Right lobe of liver (tissue), 6 donors: ENCODE measurements around the gene MED10. TPM values are rescaled to one million over a fixed set of nuclear protein-coding genes. Genes with fewer than 3 reads are reported as not detected.

Experiments
- ATAC-seq, 4 donors: fragments of 200-7000 bp; cut with Tn5 transposase; one replicate each; pipeline ENCODE4 v1.9.1; 2020; ENCODE audit warnings: mild to moderate bottlenecking in 4 of 4, moderate library complexity in 4 of 4
- DNase-seq, 3 donors: peaks; one replicate each; pipeline ENCODE4 v3.0.0-alpha.2; 2020
- H3K27ac ChIP-seq, 3 donors: fragments of 200-600 bp; one replicate each; pipeline ENCODE4 v1.8.0; 2022
- H3K27me3 ChIP-seq, 2 donors: fragments of 200-600 bp; one replicate each; pipeline ENCODE4 v1.8.0; 2022
- H3K36me3 ChIP-seq, 4 donors: fragments of 200-600 bp; sonication (generic) in 1 of 4; one replicate each; pipeline versions ENCODE4 v1.5.1 to v1.8.0; 2017 to 2022; ENCODE audit warnings: control low read depth in 1 of 4
- H3K4me1 ChIP-seq, 4 donors: fragments of 200-600 bp; sonication (generic) in 1 of 4; one replicate each; pipeline versions ENCODE4 v1.5.1 to v1.8.0; 2017 to 2022; ENCODE audit warnings: control low read depth in 1 of 4
- H3K4me3 ChIP-seq, 3 donors: fragments of 200-600 bp; one replicate each; pipeline ENCODE4 v1.8.0; 2022
- H3K9me3 ChIP-seq, 4 donors: fragments of 200-600 bp; sonication (generic) in 1 of 4; one replicate each; pipeline versions ENCODE4 v1.5.1 to v1.8.0; 2017 to 2022; ENCODE audit warnings: control low read depth in 1 of 4
- CTCF ChIP-seq, 4 donors: fragments of 200-600 bp in 3 of 4; fragments of 450-650 bp in 1 of 4; IDR thresholded peaks; one replicate each; pipeline versions ENCODE4 v1.5.1 to v1.8.0; 2016 to 2022; ENCODE audit warnings: antibody characterized with exemption in 4 of 4, mild to moderate bottlenecking in 2 of 4
- POLR2A ChIP-seq: fragments of 450-650 bp; IDR thresholded peaks from one replicate; pipeline ENCODE4 v1.6.1; 2017; ENCODE audit warnings: antibody characterized with exemption, mild to moderate bottlenecking
- WGBS: methylation state at CpG from one replicate; pipeline ENCODE4 v1.1.6; 2018; ENCODE audit warnings: low coverage, low lambda C conversion rate; ENCODE audit not compliant: insufficient coverage; ENCODE audit errors: missing lambda C conversion rate; 5-methylcytosine and 5-hydroxymethylcytosine counted together
- intact Hi-C, 2 donors: fragments of 100-400 bp; cut with DNase I; formaldehyde crosslinking; loops; one replicate each; pipeline versions ENCODE4 v1.11.2 to v1.14.1; 2022
- total RNA-seq, 6 experiments: library from RNA; depleted of rRNA in 2 of 6; stranded (reverse); fragments of >200 nt in 2 of 6; fragmentation: NEBNext Ultra II Directional in 3 of 6; extraction: Animal tissue kit (Norgen Biotek cat#: 25700) in 3 of 6; gene quantifications; one replicate each; pipeline versions ENCODE4 v1.1.0 to v1.2.4, GENCODE V29; 2016 to 2023
- donor health status: DM: no; HTN: yes; CAD: no.
- donor health status: DM: no; HTN: no; CAD: no.
- donor health status: DM: no; HTN: no; CAD: no.
- donor health status: DM: no; HTN: yes; CAD: no.
- donor health status: DM: no; HTN: yes; CAD: no.

Gene MED10
- total RNA-seq, 6 experiments from 2014 or later = 9.3 to 15.4 (median 12.7) TPM

GRCh38 chr5:6397536-6398269 is 19.4 kb upstream of the MED10 start:
- 65% methylated on average over 4 of the region's 15 CpGs for WGBS
- Histone ChIP-seq H3K36me3 (no peaks in the 10 kb centered on the region), H3K9me3 (no peaks in the 10 kb centered on the region), H3K4me1 (no peaks in the 10 kb centered on the region), H3K27ac (no peak overlapping the region), H3K4me3 (no peak overlapping the region), H3K27me3 (no peaks in the 10 kb centered on the region)
- DNase-seq = no peak
- intact Hi-C loops = no loop called here
- ATAC-seq = no peak
- TF ChIP-seq CTCF (IDR thresholded peaks at IDR 0.05) (no peak), POLR2A (no peak)

DNA sequence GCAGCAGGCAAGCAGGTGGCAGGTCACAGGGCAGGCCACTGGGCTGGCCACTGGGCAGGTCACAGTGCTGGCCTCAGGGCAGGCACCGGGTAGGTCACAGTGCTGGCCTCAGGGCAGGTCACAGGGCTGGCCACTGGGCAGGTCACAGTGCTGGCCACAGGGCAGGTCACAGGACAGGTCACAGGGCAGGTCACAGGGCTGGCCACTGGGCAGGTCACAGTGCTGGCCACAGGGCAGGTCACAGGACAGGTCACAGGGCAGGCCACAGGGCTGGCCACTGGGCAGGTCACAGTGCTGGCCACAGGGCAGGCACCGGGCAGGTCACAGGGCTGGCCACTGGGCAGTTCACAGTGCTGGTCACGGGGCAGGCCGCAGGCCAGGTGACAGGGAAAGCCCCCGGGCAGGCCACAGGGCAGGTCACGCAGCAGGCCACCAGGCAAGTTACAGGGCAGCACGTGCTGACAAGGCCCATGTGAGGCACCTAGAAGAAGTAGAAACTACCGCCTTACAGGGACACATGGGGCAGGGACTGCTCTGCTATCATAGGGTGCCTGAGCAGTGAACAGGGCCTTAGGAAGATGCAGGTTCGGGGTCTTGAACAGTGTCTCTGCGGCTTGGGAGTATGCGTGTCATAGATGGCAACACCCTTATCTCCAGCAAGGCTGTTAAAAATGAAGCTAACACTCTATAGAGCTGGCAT is 18.6 kb upstream of the MED10 start:
- H3K4me3 ChIP-seq = no peak overlapping the region
- WGBS = no CpG with 5 or more reads among the region's 11 CpGs
- H3K36me3 ChIP-seq = no peaks in the 10 kb centered on the region
- intact Hi-C loops = no loop called here
- no peak overlapping the region for H3K27ac ChIP-seq
- DNase-seq (no peak), ATAC-seq (peak in 1 of 4 donors; percentile 25)
- no peaks in the 10 kb centered on the region for H3K27me3 ChIP-seq
- no peaks in the 10 kb centered on the region for H3K4me1 ChIP-seq
- TF ChIP-seq POLR2A (no peak), CTCF (IDR thresholded peaks at IDR 0.05) (no peak)
- no peaks in the 10 kb centered on the region for H3K9me3 ChIP-seq

DNA sequence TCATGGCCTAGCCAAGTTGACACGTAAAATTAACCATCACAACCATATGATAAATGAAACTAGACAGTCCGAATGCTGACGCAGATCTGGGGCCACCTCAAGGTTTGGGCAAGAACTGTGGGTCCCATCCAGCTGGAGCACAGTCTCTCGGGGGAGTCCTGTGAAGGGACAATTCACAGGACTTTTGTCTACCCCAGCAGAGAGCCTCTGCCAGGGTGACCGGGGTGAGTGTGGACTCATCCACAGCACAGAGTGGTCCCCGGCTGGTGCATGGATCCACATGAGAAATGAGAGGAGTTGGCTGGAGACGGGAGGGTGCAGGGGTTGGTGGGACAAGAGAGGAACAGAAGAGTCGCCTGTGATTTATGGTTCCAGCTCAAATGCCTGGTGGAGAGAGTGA is 17.7 kb upstream of the MED10 start:
- no peak overlapping the region for H3K4me3 ChIP-seq
- 78% methylated on average over 6 of the region's 8 CpGs for WGBS
- H3K36me3 ChIP-seq = no peaks in the 10 kb centered on the region
- no peaks in the 10 kb centered on the region for H3K27me3 ChIP-seq
- H3K9me3 ChIP-seq = no peaks in the 10 kb centered on the region
- DNase-seq (no peak), ATAC-seq (no peak)
- intact Hi-C loops = no loop called here
- H3K27ac ChIP-seq = no peak overlapping the region
- H3K4me1 ChIP-seq = no peaks in the 10 kb centered on the region
- TF ChIP-seq CTCF (IDR thresholded peaks at IDR 0.05) = no peak
- TF ChIP-seq POLR2A = no peak

- intact Hi-C loops = no loop called here
- no peak for DNase-seq
- Histone ChIP-seq H3K27me3 (no peaks in the 10 kb centered on the region), H3K36me3 (no peaks in the 10 kb centered on the region), H3K27ac (no peak overlapping the region), H3K4me3 (no peak overlapping the region), H3K4me1 (no peaks in the 10 kb centered on the region), H3K9me3 (no peaks in the 10 kb centered on the region)
- TF ChIP-seq CTCF (IDR thresholded peaks at IDR 0.05) = no peak
- no peak for TF ChIP-seq POLR2A
- 89% methylated on average over 2 of the region's 3 CpGs for WGBS
- no peak for ATAC-seq
Measured at GRCh38 chr5:6395621-6396020, 17.3 kb upstream of the MED10 start.
